ENCODE results near the gene ELOVL7. TPM values are rescaled to one million over a fixed set of nuclear protein-coding genes. Genes with fewer than 3 reads are reported as not detected.

The ELOVL7 gene
- total and polyA plus RNA-seq, 5 donors: 0.29 to 0.97 (median 0.37) TPM

GRCh38 chr5:60856066-60856465 lies 12.0 kb upstream of the ELOVL7 start:
- ATAC-seq: no peak

GRCh38 chr5:60852940-60853339 lies 8.9 kb upstream of the ELOVL7 start:
- 17% methylated on average over 3 of the region's 3 CpGs for WGBS

More at GRCh38 chr5:60856066-60856465, 12.0 kb upstream of the ELOVL7 start:
- no peak overlapping the region for H3K4me3 ChIP-seq (ENCODE audit: low read length)
- no peaks in the 10 kb centered on the region for H3K4me1 ChIP-seq (ENCODE audit: control insufficient read depth, insufficient read depth, low read length)
- WGBS: 97% methylated on average over 1 of the region's 1 CpG
- no peak overlapping the region for H3K27ac ChIP-seq (ENCODE audit: low read length)
- no peak for DNase-seq
- no peaks in the 10 kb centered on the region for H3K27me3 ChIP-seq (ENCODE audit: control insufficient read depth, insufficient read depth)
- intact Hi-C loops (cut with DNase I): no loop called here
- H3K9me3 ChIP-seq (ENCODE audit: control insufficient read depth, low read length): no peaks in the 10 kb centered on the region

GRCh38 chr5:60852317-60852716 lies 8.2 kb upstream of the ELOVL7 start:
- intact Hi-C loops (cut with DNase I): no loop called here
- ATAC-seq (no peak), DNase-seq (no peak)
- no peaks in the 10 kb centered on the region for H3K27me3 ChIP-seq (ENCODE audit: control insufficient read depth, insufficient read depth)
- no peak overlapping the region for H3K4me3 ChIP-seq (ENCODE audit: low read length)
- H3K4me1 ChIP-seq (ENCODE audit: control insufficient read depth, insufficient read depth, low read length): no peaks in the 10 kb centered on the region
- H3K27ac ChIP-seq (ENCODE audit: low read length): no peak overlapping the region
- WGBS: 43% methylated on average over 2 of the region's 2 CpGs
- H3K9me3 ChIP-seq (ENCODE audit: control insufficient read depth, low read length): no peaks in the 10 kb centered on the region

More at GRCh38 chr5:60852940-60853339, 8.9 kb upstream of the ELOVL7 start:
- intact Hi-C loops (cut with DNase I): no loop called here
- Histone ChIP-seq H3K4me3 (ENCODE audit: low read length) (no peak overlapping the region), H3K4me1 (ENCODE audit: control insufficient read depth, insufficient read depth, low read length) (no peaks in the 10 kb centered on the region), H3K27me3 (ENCODE audit: control insufficient read depth, insufficient read depth) (no peaks in the 10 kb centered on the region), H3K9me3 (ENCODE audit: control insufficient read depth, low read length) (no peaks in the 10 kb centered on the region), H3K27ac (ENCODE audit: low read length) (no peak overlapping the region)
- ATAC-seq: no peak
- no peak for DNase-seq

GRCh38 chr5:60851626-60852025 lies 7.6 kb upstream of the ELOVL7 start:
- H3K9me3 ChIP-seq (ENCODE audit: control insufficient read depth, low read length): no peaks in the 10 kb centered on the region
- H3K27ac ChIP-seq (ENCODE audit: low read length): no peak overlapping the region
- H3K27me3 ChIP-seq (ENCODE audit: control insufficient read depth, insufficient read depth): no peaks in the 10 kb centered on the region
- ATAC-seq (no peak), DNase-seq (no peak)
- intact Hi-C loops (cut with DNase I): no loop called here
- H3K4me1 ChIP-seq (ENCODE audit: control insufficient read depth, insufficient read depth, low read length): no peaks in the 10 kb centered on the region
- H3K4me3 ChIP-seq (ENCODE audit: low read length): no peak overlapping the region

GRCh38 chr5:60846298-60846697 lies 2.2 kb upstream of the ELOVL7 start:
- H3K27me3 ChIP-seq (ENCODE audit: control insufficient read depth, insufficient read depth): no peaks in the 10 kb centered on the region
- ATAC-seq: no peak
- H3K27ac ChIP-seq (ENCODE audit: low read length): no peak overlapping the region
- no peaks in the 10 kb centered on the region for H3K4me1 ChIP-seq (ENCODE audit: control insufficient read depth, insufficient read depth, low read length)
- WGBS: 89% methylated on average over 1 of the region's 1 CpG
- H3K9me3 ChIP-seq (ENCODE audit: control insufficient read depth, low read length): no peaks in the 10 kb centered on the region
- no peak for DNase-seq
- no peak overlapping the region for H3K4me3 ChIP-seq (ENCODE audit: low read length)
- intact Hi-C loops (cut with DNase I): no loop called here

- Histone ChIP-seq H3K9me3 (ENCODE audit: control insufficient read depth, low read length) (no peaks in the 10 kb centered on the region), H3K4me3 (ENCODE audit: low read length) (peak overlapping the region; percentile 76), H3K4me1 (ENCODE audit: control insufficient read depth, insufficient read depth, low read length) (no peaks in the 10 kb centered on the region), H3K27me3 (ENCODE audit: control insufficient read depth, insufficient read depth) (no peaks in the 10 kb centered on the region), H3K27ac (ENCODE audit: low read length) (no peak overlapping the region)
- ATAC-seq (peak; percentile 36 to 53), DNase-seq (no peak)
- intact Hi-C loops (cut with DNase I): no loop called here
- WGBS: under 1% methylated on average over 49 of the region's 49 CpGs
These were observed 608 bp downstream of the ELOVL7 start for GRCh38 chr5:60843386-60843935.

- Histone ChIP-seq H3K9me3 (ENCODE audit: control insufficient read depth, low read length) (no peaks in the 10 kb centered on the region), H3K4me1 (ENCODE audit: control insufficient read depth, insufficient read depth, low read length) (no peaks in the 10 kb centered on the region), H3K27ac (ENCODE audit: low read length) (no peak overlapping the region), H3K4me3 (ENCODE audit: low read length) (peak overlapping the region; percentile 76), H3K27me3 (ENCODE audit: control insufficient read depth, insufficient read depth) (no peaks in the 10 kb centered on the region)
- intact Hi-C loops (cut with DNase I): no loop called here
- no peak for DNase-seq
- no peak for ATAC-seq
- 10% methylated on average over 26 of the region's 26 CpGs for WGBS
These were observed 1.1 kb downstream of the ELOVL7 start for GRCh38 chr5:60842871-60843385.

GRCh38 chr5:60841361-60841760 lies 2.7 kb downstream of the ELOVL7 start:
- WGBS: 79% methylated on average over 2 of the region's 2 CpGs
- no peak overlapping the region for H3K4me3 ChIP-seq (ENCODE audit: low read length)
- H3K27ac ChIP-seq (ENCODE audit: low read length): no peak overlapping the region
- ATAC-seq (no peak), DNase-seq (no peak)
- no peaks in the 10 kb centered on the region for H3K4me1 ChIP-seq (ENCODE audit: control insufficient read depth, insufficient read depth, low read length)
- H3K27me3 ChIP-seq (ENCODE audit: control insufficient read depth, insufficient read depth): no peaks in the 10 kb centered on the region
- no peaks in the 10 kb centered on the region for H3K9me3 ChIP-seq (ENCODE audit: control insufficient read depth, low read length)
- intact Hi-C loops (cut with DNase I): no loop called here

- no peak for ATAC-seq
- no peaks in the 10 kb centered on the region for H3K4me1 ChIP-seq (ENCODE audit: control insufficient read depth, insufficient read depth, low read length)
- no peaks in the 10 kb centered on the region for H3K9me3 ChIP-seq (ENCODE audit: control insufficient read depth, low read length)
- 27% methylated on average over 3 of the region's 3 CpGs for WGBS
- DNase-seq: no peak
- no peak overlapping the region for H3K4me3 ChIP-seq (ENCODE audit: low read length)
- H3K27ac ChIP-seq (ENCODE audit: low read length): no peak overlapping the region
- no peaks in the 10 kb centered on the region for H3K27me3 ChIP-seq (ENCODE audit: control insufficient read depth, insufficient read depth)
- intact Hi-C loops (cut with DNase I): no loop called here
These were observed 7.9 kb downstream of the ELOVL7 start for GRCh38 chr5:60836131-60836530.

- no peak overlapping the region for H3K27ac ChIP-seq (ENCODE audit: low read length)
- H3K27me3 ChIP-seq (ENCODE audit: control insufficient read depth, insufficient read depth): no peaks in the 10 kb centered on the region
- no peak overlapping the region for H3K4me3 ChIP-seq (ENCODE audit: low read length)
- H3K9me3 ChIP-seq (ENCODE audit: control insufficient read depth, low read length): no peaks in the 10 kb centered on the region
- intact Hi-C loops (cut with DNase I): no loop called here
- no peaks in the 10 kb centered on the region for H3K4me1 ChIP-seq (ENCODE audit: control insufficient read depth, insufficient read depth, low read length)
- 54% methylated on average over 5 of the region's 5 CpGs for WGBS
- ATAC-seq: no peak
- no peak for DNase-seq
These were observed 8.5 kb downstream of the ELOVL7 start for GRCh38 chr5:60835554-60835953.

GRCh38 chr5:60833520-60833919 lies 10.5 kb downstream of the ELOVL7 start:
- intact Hi-C loops (cut with DNase I): loop anchor here in 1 of 4 donors (2.0 kb wide), 1 partner anchor 19 kb away; no protein-coding TSS in a partner anchor
- no peak for DNase-seq
- ATAC-seq: no peak

GRCh38 chr5:60830581-60831127 lies 13.4 kb downstream of the ELOVL7 start:
- H3K4me1 ChIP-seq (ENCODE audit: control insufficient read depth, insufficient read depth, low read length): no peaks in the 10 kb centered on the region
- H3K27me3 ChIP-seq (ENCODE audit: control insufficient read depth, insufficient read depth): no peaks in the 10 kb centered on the region
- H3K9me3 ChIP-seq (ENCODE audit: control insufficient read depth, low read length): no peaks in the 10 kb centered on the region
- H3K4me3 ChIP-seq (ENCODE audit: low read length): no peak overlapping the region
- H3K27ac ChIP-seq (ENCODE audit: low read length): no peak overlapping the region
- ATAC-seq (no peak), DNase-seq (no peak)
- intact Hi-C loops (cut with DNase I): no loop called here

More at GRCh38 chr5:60833520-60833919, 10.5 kb downstream of the ELOVL7 start:
- no peak overlapping the region for H3K4me3 ChIP-seq (ENCODE audit: low read length)
- no peaks in the 10 kb centered on the region for H3K4me1 ChIP-seq (ENCODE audit: control insufficient read depth, insufficient read depth, low read length)
- H3K27ac ChIP-seq (ENCODE audit: low read length): no peak overlapping the region
- no peaks in the 10 kb centered on the region for H3K9me3 ChIP-seq (ENCODE audit: control insufficient read depth, low read length)
- no peaks in the 10 kb centered on the region for H3K27me3 ChIP-seq (ENCODE audit: control insufficient read depth, insufficient read depth)
